GM19043 (cell line): Measurements from ENCODE around the gene GPR180.
A peak's percentile ranks its signal among the peaks of the same experiment; 100 is the strongest.

Experiments used
- ATAC-seq: cut with Tn5 transposase; IDR thresholded peaks from one replicate; pipeline ENCODE4 v1.9.1; 2021; ENCODE audit warnings: low read depth; ENCODE audit not compliant: unreplicated experiment

GPR180 gene

GRCh38 chr13:94640721-94641120, 39.1 kb downstream of the GPR180 start:
- no peak for ATAC-seq

GRCh38 chr13:94641409-94641941, 39.8 kb downstream of the GPR180 start:
- ATAC-seq: no peak

- ATAC-seq: peak; percentile 54
These were observed 45.2 kb downstream of the GPR180 start for GRCh38 chr13:94646904-94647303.

GRCh38 chr13:94656176-94656575, 54.5 kb downstream of the GPR180 start:
- ATAC-seq: no peak

GRCh38 chr13:94656766-94657165, 55.1 kb downstream of the GPR180 start:
- ATAC-seq: peak; percentile 66

GRCh38 chr13:94657167-94657566, 55.5 kb downstream of the GPR180 start:
- peak; percentile 22 for ATAC-seq

- ATAC-seq: no peak
These were observed 57.4 kb downstream of the GPR180 start for GRCh38 chr13:94658926-94659597.

- no peak for ATAC-seq
These were observed 57.9 kb downstream of the GPR180 start for GRCh38 chr13:94659598-94659946.

GRCh38 chr13:94660695-94661326, 59.2 kb downstream of the GPR180 start:
- no peak for ATAC-seq

- ATAC-seq: no peak
These were observed 59.7 kb downstream of the GPR180 start for GRCh38 chr13:94661406-94661805.

- ATAC-seq: no peak
These were observed 60.8 kb downstream of the GPR180 start for GRCh38 chr13:94662274-94662945.

GRCh38 chr13:94664889-94665288, 63.2 kb downstream of the GPR180 start:
- ATAC-seq: no peak

GRCh38 chr13:94666065-94666464, 64.4 kb downstream of the GPR180 start:
- no peak for ATAC-seq

GRCh38 chr13:94667190-94667589, 65.5 kb downstream of the GPR180 start:
- ATAC-seq: no peak

GRCh38 chr13:94672400-94672799, 70.7 kb downstream of the GPR180 start:
- no peak for ATAC-seq

GRCh38 chr13:94673851-94674250, 72.2 kb downstream of the GPR180 start:
- ATAC-seq: no peak

- ATAC-seq: no peak
These were observed 73.1 kb downstream of the GPR180 start for GRCh38 chr13:94674609-94675348.

GRCh38 chr13:94677799-94678198, 76.1 kb downstream of the GPR180 start:
- no peak for ATAC-seq

GRCh38 chr13:94678845-94679244, 77.2 kb downstream of the GPR180 start:
- ATAC-seq: no peak

GRCh38 chr13:94679614-94680013, 78.0 kb downstream of the GPR180 start:
- no peak for ATAC-seq

- no peak for ATAC-seq
These were observed 80.6 kb downstream of the GPR180 start for GRCh38 chr13:94682229-94682628.
